Subcutaneous adipose tissue (tissue), 4 donors: ENCODE measurements around the gene DICER1. TPM values are rescaled to one million over a fixed set of nuclear protein-coding genes. Genes with fewer than 3 reads are reported as not detected.

Experiments
- total RNA-seq, 4 donors: library from RNA; depleted of rRNA; stranded (reverse); fragments of >200 nt; gene quantifications; one replicate each; pipeline ENCODE4 v1.1.0, GENCODE V29; 2016
- TF ChIP-seq, protein P1 (sequence below): fragments of 450-650 bp; IDR thresholded peaks from one replicate; pipeline ENCODE4 v1.5.1; 2016; ENCODE audit warnings: low read depth, mild to moderate bottlenecking, control low read depth, antibody characterized with exemption, moderate library complexity

Gene DICER1
- total RNA-seq, 4 donors from 2014 or later = 76.2 to 137 (median 99.0) TPM

DNA sequence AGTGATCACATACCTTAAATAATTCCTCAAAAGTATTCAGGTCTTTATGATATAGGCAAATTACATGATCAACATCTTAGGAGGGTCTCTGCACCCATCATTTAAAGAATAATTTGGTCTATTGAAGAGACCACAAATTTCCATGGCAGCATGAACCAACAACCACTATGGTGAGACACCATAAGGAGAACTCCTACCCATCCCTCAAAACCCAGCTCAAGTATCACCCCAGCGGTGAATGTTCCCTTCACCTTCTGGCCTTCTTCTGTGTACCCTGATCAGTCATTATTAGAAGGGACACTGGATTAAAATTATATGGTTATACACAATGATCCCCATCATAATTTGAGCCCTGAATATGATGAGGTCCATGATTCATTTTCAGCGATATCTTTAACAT, 81.5 kb downstream of the DICER1 start:
- TF ChIP-seq, protein P1, sequence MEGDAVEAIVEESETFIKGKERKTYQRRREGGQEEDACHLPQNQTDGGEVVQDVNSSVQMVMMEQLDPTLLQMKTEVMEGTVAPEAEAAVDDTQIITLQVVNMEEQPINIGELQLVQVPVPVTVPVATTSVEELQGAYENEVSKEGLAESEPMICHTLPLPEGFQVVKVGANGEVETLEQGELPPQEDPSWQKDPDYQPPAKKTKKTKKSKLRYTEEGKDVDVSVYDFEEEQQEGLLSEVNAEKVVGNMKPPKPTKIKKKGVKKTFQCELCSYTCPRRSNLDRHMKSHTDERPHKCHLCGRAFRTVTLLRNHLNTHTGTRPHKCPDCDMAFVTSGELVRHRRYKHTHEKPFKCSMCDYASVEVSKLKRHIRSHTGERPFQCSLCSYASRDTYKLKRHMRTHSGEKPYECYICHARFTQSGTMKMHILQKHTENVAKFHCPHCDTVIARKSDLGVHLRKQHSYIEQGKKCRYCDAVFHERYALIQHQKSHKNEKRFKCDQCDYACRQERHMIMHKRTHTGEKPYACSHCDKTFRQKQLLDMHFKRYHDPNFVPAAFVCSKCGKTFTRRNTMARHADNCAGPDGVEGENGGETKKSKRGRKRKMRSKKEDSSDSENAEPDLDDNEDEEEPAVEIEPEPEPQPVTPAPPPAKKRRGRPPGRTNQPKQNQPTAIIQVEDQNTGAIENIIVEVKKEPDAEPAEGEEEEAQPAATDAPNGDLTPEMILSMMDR = no peak

DNA sequence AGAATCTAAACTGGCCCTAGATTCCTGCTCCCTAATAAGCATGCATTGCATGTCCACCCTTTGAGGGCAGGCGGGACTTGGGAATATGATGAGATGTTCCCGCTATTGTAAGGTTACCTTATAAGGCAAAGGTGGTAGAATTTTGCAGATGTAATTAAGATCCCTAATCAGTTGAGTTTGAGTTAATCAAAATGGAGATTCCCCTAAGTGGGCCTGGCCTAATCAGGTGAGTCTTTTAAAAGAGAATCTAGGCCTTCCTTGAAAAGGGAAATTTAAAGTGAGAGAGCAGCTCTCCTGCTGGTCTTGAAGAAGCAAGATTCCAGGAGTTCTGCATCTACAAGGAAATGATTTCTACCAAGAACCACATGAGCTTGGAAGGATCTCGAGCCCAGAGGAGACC, 83.4 kb downstream of the DICER1 start:
- TF ChIP-seq, protein P1 = no peak

DNA sequence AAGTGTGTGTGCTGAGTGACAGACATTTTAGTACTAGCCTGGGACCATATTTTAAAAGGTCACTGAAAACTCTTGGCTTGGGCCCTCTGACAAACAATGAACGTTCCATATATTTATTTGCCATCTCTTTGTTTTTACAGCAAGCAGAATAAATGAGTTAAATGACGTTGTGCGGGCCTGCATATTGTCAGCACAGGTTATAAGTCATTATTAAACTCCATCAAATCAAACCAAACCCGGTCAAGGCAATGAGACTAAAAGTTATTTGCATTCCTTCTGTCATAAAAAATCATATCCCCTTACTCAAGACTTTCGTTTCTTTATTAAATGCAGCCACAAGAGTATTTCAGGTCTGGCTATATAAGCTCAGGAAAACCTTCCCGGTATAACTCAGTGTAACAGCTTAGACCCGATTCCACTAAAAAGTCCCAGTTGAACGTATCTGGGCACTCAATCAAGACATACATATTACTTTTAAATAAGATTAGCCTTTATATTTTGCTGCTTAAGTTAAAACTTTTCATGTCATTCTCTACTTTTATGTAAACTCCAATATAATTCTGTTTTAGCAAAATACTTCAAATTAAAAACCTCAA, 84.9 kb downstream of the DICER1 start:
- TF ChIP-seq, protein P1 = no peak

DNA sequence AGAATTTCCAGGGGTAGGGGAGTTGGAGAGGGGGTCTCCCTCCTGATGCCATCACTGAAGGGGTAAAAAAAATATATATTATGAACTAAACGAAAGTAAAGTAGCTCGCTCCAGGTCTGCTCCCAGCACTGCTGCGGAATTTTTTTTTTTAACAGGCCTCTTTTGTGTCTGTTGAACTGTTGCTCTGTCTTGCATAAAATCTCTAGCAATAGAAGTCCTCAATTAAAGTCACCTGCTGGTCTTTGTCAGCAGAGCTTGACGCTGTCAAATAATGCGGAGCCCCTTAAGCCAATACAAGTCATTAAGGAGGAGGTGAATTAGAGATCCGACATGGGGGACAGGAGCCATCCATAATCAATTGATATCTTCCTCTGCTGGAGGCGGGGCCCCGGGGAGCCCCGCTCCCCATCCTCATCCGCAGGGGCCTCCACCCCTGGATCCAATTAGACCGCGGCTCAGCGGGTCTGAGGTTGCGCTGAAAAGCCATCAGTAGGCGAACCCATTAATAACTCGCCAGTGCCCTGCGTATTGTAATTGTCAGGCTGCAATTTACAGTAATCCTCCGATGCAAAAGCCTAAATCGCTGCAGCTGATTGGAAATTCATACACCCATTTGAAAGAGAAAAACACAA, 85.6 kb downstream of the DICER1 start:
- TF ChIP-seq, protein P1 = no peak

DNA sequence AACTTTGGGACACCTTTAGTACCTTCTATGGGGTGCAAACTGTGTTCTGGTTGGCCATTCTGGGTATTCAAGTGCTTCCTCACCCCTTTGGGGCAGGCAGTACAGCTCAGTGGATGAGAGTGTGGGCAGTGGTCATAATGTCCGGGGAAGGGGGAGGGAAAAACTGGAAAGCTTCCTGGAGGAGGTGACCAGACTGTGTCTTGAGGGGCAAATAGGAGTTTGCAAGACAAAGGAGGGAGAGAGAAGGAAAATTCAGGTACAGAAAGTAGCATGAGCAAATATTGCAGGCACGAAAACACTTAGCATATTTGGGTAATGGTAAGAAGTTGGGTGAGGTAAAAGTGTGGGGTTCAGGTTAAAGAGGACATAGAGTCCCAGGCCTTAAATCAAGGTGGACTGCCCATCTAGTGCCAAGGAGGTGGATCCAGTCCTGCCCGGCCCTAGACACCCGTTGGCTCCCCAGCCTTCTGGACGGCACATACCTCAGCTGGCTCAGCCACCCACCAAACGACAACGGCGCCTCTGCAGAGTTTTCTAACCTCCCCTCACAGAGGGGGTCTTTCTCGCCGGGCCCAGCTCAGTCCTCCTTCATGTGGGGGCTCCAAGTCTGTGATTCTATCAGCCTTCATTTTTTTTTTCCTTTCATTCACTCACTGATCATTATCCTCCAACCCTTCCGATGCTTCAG, 86.4 kb downstream of the DICER1 start:
- TF ChIP-seq, protein P1 = no peak

DNA sequence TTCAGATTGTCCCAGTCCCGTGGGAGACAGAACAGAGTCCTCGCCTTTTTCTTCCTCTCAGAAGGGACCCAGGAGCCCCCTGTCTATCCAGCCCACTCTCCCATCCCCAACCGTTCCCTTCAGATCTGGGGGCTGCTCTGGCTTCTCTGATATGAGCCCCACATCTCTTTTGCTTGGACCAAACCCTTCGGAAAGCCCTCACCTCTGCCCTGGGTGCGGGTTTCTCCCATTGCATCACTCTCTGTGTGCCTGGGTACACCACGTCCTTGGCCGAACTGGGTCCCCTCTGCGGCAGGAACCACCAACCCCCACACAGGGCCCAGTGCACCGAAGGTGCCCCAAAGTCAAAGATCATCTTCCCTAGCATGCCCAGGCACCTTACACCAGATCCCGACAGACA, 87.8 kb downstream of the DICER1 start:
- TF ChIP-seq, protein P1 = no peak

DNA sequence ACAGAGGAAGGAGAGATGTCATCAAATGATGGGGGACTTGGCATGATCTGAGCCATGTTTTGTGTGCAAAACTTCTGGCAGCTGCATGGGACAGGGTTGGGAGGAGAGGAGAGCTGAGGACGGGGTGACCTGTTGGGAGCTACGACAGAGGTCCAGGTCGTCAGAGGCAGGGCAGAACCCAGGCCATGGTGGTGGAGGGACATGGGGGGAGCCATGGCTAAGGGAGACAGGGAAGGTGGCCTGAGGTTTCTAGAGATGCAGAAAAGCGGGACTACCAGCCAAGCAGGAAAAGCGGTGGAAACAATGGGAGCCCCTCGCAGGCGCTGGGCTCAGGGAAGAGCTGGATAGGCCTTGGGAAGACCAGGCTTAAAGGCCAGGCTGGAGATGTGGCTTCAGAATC, 88.3 kb downstream of the DICER1 start:
- TF ChIP-seq, protein P1 = no peak
